WTC11 (cell line): ENCODE results near the gene SLC40A1. TPM values are rescaled to one million over a fixed set of nuclear protein-coding genes. Genes with fewer than 3 reads are reported as not detected.

ENCODE experiments used
- ATAC-seq: fragments of 200-7000 bp; cut with Tn5 transposase; 2 replicates; pipeline ENCODE4 v1.10.0; 2021; ENCODE audit warnings: mild to moderate bottlenecking, moderate library complexity
- CTCF ChIA-PET: fragments of 300-600 bp; sonication (Branson Sonifier 250); formaldehyde crosslinking; loops from one replicate; lab custom pipeline; 2021; ENCODE audit warnings: antibody characterized with exemption; lab: Charles Lee
- POLR2A ChIA-PET: fragments of 350-600 bp; sonication (Branson Sonifier 250); formaldehyde crosslinking; loops from one replicate; lab custom pipeline; 2021; ENCODE audit warnings: antibody characterized with exemption; lab: Charles Lee
- DNase-seq: peaks from one replicate; pipeline ENCODE4 v3.0.0; 2021; ENCODE audit warnings: low spot score
- H3K27ac Mint-ChIP-seq: 2 replicates; pipeline ENCODE4 v1.8.0; 2021; ENCODE audit warnings: mixed read lengths
- H3K27me3 Mint-ChIP-seq: 2 replicates; pipeline ENCODE4 v1.8.0; 2021; ENCODE audit warnings: low read depth, mild to moderate bottlenecking, moderate library complexity, mixed read lengths
- H3K36me3 Mint-ChIP-seq: 2 replicates; pipeline ENCODE4 v1.8.0; 2021; ENCODE audit warnings: mixed read lengths
- H3K4me1 Mint-ChIP-seq: 2 replicates; pipeline ENCODE4 v1.8.0; 2022; ENCODE audit warnings: mixed read lengths
- H3K4me3 Mint-ChIP-seq: 2 replicates; pipeline ENCODE4 v1.8.0; 2021; ENCODE audit warnings: mild to moderate bottlenecking, moderate library complexity, mixed read lengths
- H3K9me3 Mint-ChIP-seq: 2 replicates; pipeline ENCODE4 v1.8.0; 2021; ENCODE audit warnings: mixed read lengths
- ATF1 ChIP-seq: sonication (generic); formaldehyde crosslinking; IDR thresholded peaks from 2 replicates; pipeline ENCODE4 v1.8.1; 2023; ENCODE audit warnings: mild to moderate bottlenecking, moderate library complexity, missing genetic modification reagents
- ATF3 ChIP-seq: sonication (generic); formaldehyde crosslinking; conservative IDR thresholded peaks from 2 replicates; pipeline ENCODE4 v1.8.1; 2022; ENCODE audit warnings: mild to moderate bottlenecking, missing genetic modification reagents
- ATF6 ChIP-seq: sonication (generic); formaldehyde crosslinking; IDR thresholded peaks from 2 replicates; pipeline ENCODE4 v1.8.1; 2023; ENCODE audit warnings: mild to moderate bottlenecking, missing genetic modification reagents
- CREB1 ChIP-seq: sonication (generic); formaldehyde crosslinking; IDR thresholded peaks from 2 replicates; pipeline ENCODE4 v1.8.0; 2023; ENCODE audit warnings: mild to moderate bottlenecking, missing genetic modification reagents
- ESRRA ChIP-seq: sonication (generic); formaldehyde crosslinking; IDR thresholded peaks from 2 replicates; pipeline ENCODE4 v1.8.1; 2022; ENCODE audit warnings: mild to moderate bottlenecking, missing genetic modification reagents, borderline replicate concordance
- FOXP1 ChIP-seq: sonication (generic); formaldehyde crosslinking; IDR thresholded peaks from 2 replicates; pipeline ENCODE4 v1.8.0; 2022; ENCODE audit warnings: missing genetic modification reagents, mild to moderate bottlenecking, moderate library complexity, borderline replicate concordance
- JAZF1 ChIP-seq: fragments of 250-450 bp; sonication (Bioruptor Pico); IDR thresholded peaks from 2 replicates; pipeline ENCODE4 v1.9.0; 2021; ENCODE audit warnings: moderate library complexity, mild to moderate bottlenecking, inconsistent platforms
- KAT7 ChIP-seq: sonication (generic); formaldehyde crosslinking; IDR thresholded peaks from 2 replicates; pipeline ENCODE4 v1.8.1; 2023; ENCODE audit warnings: missing genetic modification reagents, mild to moderate bottlenecking, borderline replicate concordance
- MAX ChIP-seq: sonication (generic); formaldehyde crosslinking; IDR thresholded peaks from 2 replicates; pipeline ENCODE4 v1.8.0; 2022; ENCODE audit warnings: mild to moderate bottlenecking, missing genetic modification reagents
- MXD4 ChIP-seq: fragments of 250-450 bp; sonication (Bioruptor Pico); IDR thresholded peaks from 2 replicates; pipeline ENCODE4 v1.8.0; 2021; ENCODE audit warnings: mild to moderate bottlenecking, moderate library complexity, borderline replicate concordance
- SMAD4 ChIP-seq: sonication (generic); formaldehyde crosslinking; IDR thresholded peaks from 2 replicates; pipeline ENCODE4 v1.8.0; 2022; ENCODE audit warnings: mild to moderate bottlenecking, missing genetic modification reagents
- TEAD1 ChIP-seq: sonication (generic); formaldehyde crosslinking; IDR thresholded peaks from 2 replicates; pipeline ENCODE4 v1.8.0; 2022; ENCODE audit warnings: mild to moderate bottlenecking, missing genetic modification reagents
- TP53 ChIP-seq: sonication (generic); formaldehyde crosslinking; IDR thresholded peaks from 2 replicates; pipeline ENCODE4 v1.8.1; 2023; ENCODE audit warnings: mild to moderate bottlenecking, missing genetic modification reagents
- ZBTB21 ChIP-seq: sonication (generic); formaldehyde crosslinking; IDR thresholded peaks from 2 replicates; pipeline ENCODE4 v1.8.1; 2023; ENCODE audit warnings: mild to moderate bottlenecking, missing genetic modification reagents, borderline replicate concordance
- ZNF121 ChIP-seq: sonication (generic); formaldehyde crosslinking; IDR thresholded peaks from 2 replicates; pipeline ENCODE4 v1.8.0; 2023; ENCODE audit warnings: missing genetic modification reagents
- ZNF232 ChIP-seq: sonication (generic); formaldehyde crosslinking; IDR thresholded peaks from 2 replicates; pipeline ENCODE4 v1.8.0; 2022; ENCODE audit warnings: mild to moderate bottlenecking, missing genetic modification reagents
- ZNF317 ChIP-seq: sonication (generic); formaldehyde crosslinking; IDR thresholded peaks from 2 replicates; pipeline ENCODE4 v1.8.1; 2023; ENCODE audit warnings: low read depth, mild to moderate bottlenecking, moderate library complexity, missing genetic modification reagents, borderline replicate concordance
- ZNF423 ChIP-seq: fragments of 250-450 bp; sonication (Bioruptor Pico); IDR thresholded peaks from 2 replicates; pipeline ENCODE4 v2.1.2; 2022; ENCODE audit warnings: mild to moderate bottlenecking, moderate library complexity
- total RNA-seq: library from RNA; stranded (reverse); gene quantifications from 3 replicates; pipeline ENCODE4 v1.2.3, GENCODE V29; 2021
- TF ChIP-seq, protein P1 (sequence below): sonication (generic); formaldehyde crosslinking; IDR thresholded peaks from 2 replicates; pipeline ENCODE4 v1.8.1; 2022; ENCODE audit warnings: missing genetic modification reagents, borderline replicate concordance
- TF ChIP-seq, protein P2 (sequence below): sonication (generic); formaldehyde crosslinking; IDR thresholded peaks from 2 replicates; pipeline ENCODE4 v1.8.0; 2023; ENCODE audit warnings: mild to moderate bottlenecking, missing genetic modification reagents
- TF ChIP-seq, protein P3 (sequence below): fragments of 250-450 bp; sonication (Bioruptor Pico); IDR thresholded peaks from 2 replicates; pipeline ENCODE4 v2.1.2; 2022; ENCODE audit warnings: mild to moderate bottlenecking, moderate library complexity

SLC40A1 gene
- total RNA-seq, 1 experiment from 2014 or later = 0.57 TPM

DNA sequence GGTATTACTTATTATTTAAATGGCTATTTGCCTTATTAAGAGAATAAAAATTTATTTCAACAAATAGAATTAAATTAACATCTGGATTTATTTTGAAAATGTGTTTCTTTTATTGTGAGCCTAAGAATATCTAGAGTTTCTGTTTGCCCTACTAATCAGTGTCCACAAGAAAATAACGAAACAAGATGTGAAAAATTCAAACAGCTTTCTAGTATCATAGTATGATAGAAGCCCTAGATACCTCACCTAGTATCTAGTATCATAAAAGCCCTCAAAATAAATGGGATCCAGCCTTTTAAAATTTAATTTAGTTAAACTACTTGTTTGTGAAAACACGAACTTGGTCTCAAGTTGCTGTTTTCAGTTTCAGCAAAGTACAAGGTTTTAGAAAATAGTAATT is 13.7 kb upstream of the SLC40A1 start (continued):
- TF ChIP-seq ATF6 (CRISPR knock-in tag) (no peak), TP53 (CRISPR knock-in tag) (no peak), ATF1 (CRISPR knock-in tag) (no peak), FOXP1 (CRISPR knock-in tag) (no peak), MXD4 (CRISPR knock-in tag) (no peak)

GRCh38 chr2:189593115-189593514 is 12.5 kb upstream of the SLC40A1 start:
- CTCF ChIA-PET = no interaction called here
- no peak for ATAC-seq
- H3K27ac Mint-ChIP-seq = no peak overlapping the region
- H3K4me1 Mint-ChIP-seq = peaks cover 10% of the 10 kb centered on the region
- H3K36me3 Mint-ChIP-seq = no peaks in the 10 kb centered on the region
- TF ChIP-seq ATF3 (CRISPR knock-in tag) (no peak), CREB1 (CRISPR knock-in tag) (no peak), KAT7 (CRISPR knock-in tag) (no peak), MXD4 (CRISPR knock-in tag) (no peak), ZNF317 (CRISPR knock-in tag) (no peak), ESRRA (CRISPR knock-in tag) (no peak), ZNF232 (CRISPR knock-in tag) (no peak), ZNF423 (no peak), SMAD4 (CRISPR knock-in tag) (no peak), TEAD1 (CRISPR knock-in tag) (no peak), MAX (CRISPR knock-in tag) (no peak), ZNF121 (CRISPR knock-in tag) (no peak), ZBTB21 (CRISPR knock-in tag) (no peak), TP53 (CRISPR knock-in tag) (no peak), JAZF1 (no peak)
- TF ChIP-seq, protein P1, sequence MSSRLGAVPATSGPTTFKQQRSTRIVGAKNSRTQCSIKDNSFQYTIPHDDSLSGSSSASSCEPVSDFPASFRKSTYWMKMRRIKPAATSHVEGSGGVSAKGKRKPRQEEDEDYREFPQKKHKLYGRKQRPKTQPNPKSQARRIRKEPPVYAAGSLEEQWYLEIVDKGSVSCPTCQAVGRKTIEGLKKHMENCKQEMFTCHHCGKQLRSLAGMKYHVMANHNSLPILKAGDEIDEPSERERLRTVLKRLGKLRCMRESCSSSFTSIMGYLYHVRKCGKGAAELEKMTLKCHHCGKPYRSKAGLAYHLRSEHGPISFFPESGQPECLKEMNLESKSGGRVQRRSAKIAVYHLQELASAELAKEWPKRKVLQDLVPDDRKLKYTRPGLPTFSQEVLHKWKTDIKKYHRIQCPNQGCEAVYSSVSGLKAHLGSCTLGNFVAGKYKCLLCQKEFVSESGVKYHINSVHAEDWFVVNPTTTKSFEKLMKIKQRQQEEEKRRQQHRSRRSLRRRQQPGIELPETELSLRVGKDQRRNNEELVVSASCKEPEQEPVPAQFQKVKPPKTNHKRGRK (CRISPR knock-in tag) = no peak
- TF ChIP-seq, protein P2, sequence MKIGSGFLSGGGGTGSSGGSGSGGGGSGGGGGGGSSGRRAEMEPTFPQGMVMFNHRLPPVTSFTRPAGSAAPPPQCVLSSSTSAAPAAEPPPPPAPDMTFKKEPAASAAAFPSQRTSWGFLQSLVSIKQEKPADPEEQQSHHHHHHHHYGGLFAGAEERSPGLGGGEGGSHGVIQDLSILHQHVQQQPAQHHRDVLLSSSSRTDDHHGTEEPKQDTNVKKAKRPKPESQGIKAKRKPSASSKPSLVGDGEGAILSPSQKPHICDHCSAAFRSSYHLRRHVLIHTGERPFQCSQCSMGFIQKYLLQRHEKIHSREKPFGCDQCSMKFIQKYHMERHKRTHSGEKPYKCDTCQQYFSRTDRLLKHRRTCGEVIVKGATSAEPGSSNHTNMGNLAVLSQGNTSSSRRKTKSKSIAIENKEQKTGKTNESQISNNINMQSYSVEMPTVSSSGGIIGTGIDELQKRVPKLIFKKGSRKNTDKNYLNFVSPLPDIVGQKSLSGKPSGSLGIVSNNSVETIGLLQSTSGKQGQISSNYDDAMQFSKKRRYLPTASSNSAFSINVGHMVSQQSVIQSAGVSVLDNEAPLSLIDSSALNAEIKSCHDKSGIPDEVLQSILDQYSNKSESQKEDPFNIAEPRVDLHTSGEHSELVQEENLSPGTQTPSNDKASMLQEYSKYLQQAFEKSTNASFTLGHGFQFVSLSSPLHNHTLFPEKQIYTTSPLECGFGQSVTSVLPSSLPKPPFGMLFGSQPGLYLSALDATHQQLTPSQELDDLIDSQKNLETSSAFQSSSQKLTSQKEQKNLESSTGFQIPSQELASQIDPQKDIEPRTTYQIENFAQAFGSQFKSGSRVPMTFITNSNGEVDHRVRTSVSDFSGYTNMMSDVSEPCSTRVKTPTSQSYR = no peak
- TF ChIP-seq, protein P3, sequence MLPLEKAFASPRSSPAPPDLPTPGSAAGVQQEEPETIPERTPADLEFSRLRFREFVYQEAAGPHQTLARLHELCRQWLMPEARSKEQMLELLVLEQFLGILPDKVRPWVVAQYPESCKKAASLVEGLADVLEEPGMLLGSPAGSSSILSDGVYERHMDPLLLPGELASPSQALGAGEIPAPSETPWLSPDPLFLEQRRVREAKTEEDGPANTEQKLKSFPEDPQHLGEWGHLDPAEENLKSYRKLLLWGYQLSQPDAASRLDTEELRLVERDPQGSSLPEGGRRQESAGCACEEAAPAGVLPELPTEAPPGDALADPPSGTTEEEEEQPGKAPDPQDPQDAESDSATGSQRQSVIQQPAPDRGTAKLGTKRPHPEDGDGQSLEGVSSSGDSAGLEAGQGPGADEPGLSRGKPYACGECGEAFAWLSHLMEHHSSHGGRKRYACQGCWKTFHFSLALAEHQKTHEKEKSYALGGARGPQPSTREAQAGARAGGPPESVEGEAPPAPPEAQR (CRISPR knock-in tag) = no peak
- TF ChIP-seq, all 79 proteins: peak for 0
- no peak overlapping the region for H3K4me3 Mint-ChIP-seq
- DNase-seq = no peak
- H3K9me3 Mint-ChIP-seq = no peaks in the 10 kb centered on the region
- no peaks in the 10 kb centered on the region; the same call in 1 of the 2 replicates for H3K27me3 Mint-ChIP-seq
- POLR2A ChIA-PET = no interaction called here
